ENCODE measurements around the gene TMA7.
"Not testable (repeated sequence)": the region's sequence is repeated elsewhere in the genome, so short reads cannot be mapped to it uniquely, and the experiment has no call there.

The TMA7 gene

GRCh38 chr3:48472923-48473616 lies 33.0 kb downstream of the TMA7 start:
- H3K9me3 Mint-ChIP-seq = no peaks in the 10 kb centered on the region
- H3K27me3 Mint-ChIP-seq = no peaks in the 10 kb centered on the region
- peak overlapping the region; percentile 82 for H3K4me3 Mint-ChIP-seq
- peaks cover 17% of the 10 kb centered on the region for H3K36me3 Mint-ChIP-seq (ENCODE audit: low read depth)
- peaks cover 63% of the 10 kb centered on the region for H3K4me1 Mint-ChIP-seq (ENCODE audit: low read depth)
- H3K27ac Mint-ChIP-seq = peak overlapping the region; percentile 88

GRCh38 chr3:48473617-48473952 lies 33.5 kb downstream of the TMA7 start:
- Mint-ChIP-seq H3K4me3 (peak overlapping the region; percentile 82), H3K27ac (peak overlapping the region; percentile 88), H3K9me3 (no peaks in the 10 kb centered on the region), H3K4me1 (ENCODE audit: low read depth) (peaks cover 64% of the 10 kb centered on the region), H3K36me3 (ENCODE audit: low read depth) (peaks cover 14% of the 10 kb centered on the region), H3K27me3 (no peaks in the 10 kb centered on the region)

GRCh38 chr3:48474031-48474430 lies 34.0 kb downstream of the TMA7 start:
- not testable (repeated sequence) for H3K36me3 Mint-ChIP-seq (ENCODE audit: low read depth); H3K9me3 Mint-ChIP-seq; H3K4me3 Mint-ChIP-seq; H3K27me3 Mint-ChIP-seq
- H3K27ac Mint-ChIP-seq = peak overlapping the region; percentile 88
- H3K4me1 Mint-ChIP-seq (ENCODE audit: low read depth) = peaks cover 64% of the 10 kb centered on the region

GRCh38 chr3:48474619-48475018 lies 34.6 kb downstream of the TMA7 start:
- Mint-ChIP-seq H3K27ac (peak overlapping the region; percentile 80), H3K4me1 (ENCODE audit: low read depth) (peaks cover 64% of the 10 kb centered on the region), H3K36me3 (ENCODE audit: low read depth) (peaks cover 4% of the 10 kb centered on the region), H3K4me3 (no peak overlapping the region), H3K27me3 (no peaks in the 10 kb centered on the region), H3K9me3 (no peaks in the 10 kb centered on the region)

GRCh38 chr3:48475188-48475587 lies 35.1 kb downstream of the TMA7 start:
- Mint-ChIP-seq H3K4me1 (ENCODE audit: low read depth) (peaks cover 61% of the 10 kb centered on the region), H3K27me3 (no peaks in the 10 kb centered on the region), H3K9me3 (no peaks in the 10 kb centered on the region), H3K36me3 (ENCODE audit: low read depth) (peaks cover 2% of the 10 kb centered on the region), H3K27ac (no peak overlapping the region), H3K4me3 (no peak overlapping the region)

- Mint-ChIP-seq H3K27me3 (no peaks in the 10 kb centered on the region), H3K9me3 (no peaks in the 10 kb centered on the region), H3K4me1 (ENCODE audit: low read depth) (peaks cover 57% of the 10 kb centered on the region), H3K36me3 (ENCODE audit: low read depth) (peaks cover 4% of the 10 kb centered on the region), H3K4me3 (no peak overlapping the region), H3K27ac (no peak overlapping the region)
Measured at GRCh38 chr3:48476426-48477053, 36.5 kb downstream of the TMA7 start.

GRCh38 chr3:48477959-48478520 lies 38.0 kb downstream of the TMA7 start:
- H3K27ac Mint-ChIP-seq = peak overlapping the region; percentile 95
- H3K36me3 Mint-ChIP-seq (ENCODE audit: low read depth) = peaks cover 4% of the 10 kb centered on the region
- H3K4me1 Mint-ChIP-seq (ENCODE audit: low read depth) = peaks cover 52% of the 10 kb centered on the region
- no peaks in the 10 kb centered on the region for H3K9me3 Mint-ChIP-seq
- H3K27me3 Mint-ChIP-seq = no peaks in the 10 kb centered on the region
- H3K4me3 Mint-ChIP-seq = peak overlapping the region; percentile 77

- Mint-ChIP-seq H3K4me1 (ENCODE audit: low read depth) (peaks cover 44% of the 10 kb centered on the region), H3K27ac (peak overlapping the region; percentile 95), H3K27me3 (no peaks in the 10 kb centered on the region), H3K9me3 (no peaks in the 10 kb centered on the region), H3K36me3 (ENCODE audit: low read depth) (peaks cover 4% of the 10 kb centered on the region), H3K4me3 (peak overlapping the region; percentile 77)
Measured at GRCh38 chr3:48478626-48479555, 38.8 kb downstream of the TMA7 start.

GRCh38 chr3:48480891-48481290 lies 40.8 kb downstream of the TMA7 start:
- not testable (repeated sequence) for H3K27ac Mint-ChIP-seq; H3K4me3 Mint-ChIP-seq; H3K27me3 Mint-ChIP-seq; H3K36me3 Mint-ChIP-seq (ENCODE audit: low read depth); H3K9me3 Mint-ChIP-seq
- H3K4me1 Mint-ChIP-seq (ENCODE audit: low read depth) = peaks cover 39% of the 10 kb centered on the region

- not testable (repeated sequence) for H3K4me3 Mint-ChIP-seq; H3K27ac Mint-ChIP-seq; H3K27me3 Mint-ChIP-seq; H3K9me3 Mint-ChIP-seq; H3K36me3 Mint-ChIP-seq (ENCODE audit: low read depth)
- H3K4me1 Mint-ChIP-seq (ENCODE audit: low read depth) = peaks cover 26% of the 10 kb centered on the region
Measured at GRCh38 chr3:48482822-48483221, 42.8 kb downstream of the TMA7 start.

- H3K4me3 Mint-ChIP-seq = no peak overlapping the region
- H3K36me3 Mint-ChIP-seq (ENCODE audit: low read depth) = no peaks in the 10 kb centered on the region
- H3K9me3 Mint-ChIP-seq = no peaks in the 10 kb centered on the region
- no peak overlapping the region for H3K27ac Mint-ChIP-seq
- no peaks in the 10 kb centered on the region for H3K27me3 Mint-ChIP-seq
- no peaks in the 10 kb centered on the region for H3K4me1 Mint-ChIP-seq (ENCODE audit: low read depth)
Measured at GRCh38 chr3:48486952-48487351, 46.9 kb downstream of the TMA7 start.

- no peak overlapping the region for H3K4me3 Mint-ChIP-seq
- H3K36me3 Mint-ChIP-seq (ENCODE audit: low read depth) = peaks cover 13% of the 10 kb centered on the region
- H3K4me1 Mint-ChIP-seq (ENCODE audit: low read depth) = no peaks in the 10 kb centered on the region
- H3K9me3 Mint-ChIP-seq = no peaks in the 10 kb centered on the region
- H3K27me3 Mint-ChIP-seq = no peaks in the 10 kb centered on the region
- H3K27ac Mint-ChIP-seq = peak overlapping the region; percentile 31
Measured at GRCh38 chr3:48492461-48493202, 52.6 kb downstream of the TMA7 start.

- Mint-ChIP-seq H3K9me3 (no peaks in the 10 kb centered on the region), H3K27me3 (no peaks in the 10 kb centered on the region), H3K36me3 (ENCODE audit: low read depth) (peaks cover 15% of the 10 kb centered on the region), H3K4me3 (no peak overlapping the region), H3K27ac (peak overlapping the region; percentile 31), H3K4me1 (ENCODE audit: low read depth) (no peaks in the 10 kb centered on the region)
Measured at GRCh38 chr3:48493203-48493501, 53.1 kb downstream of the TMA7 start.

All from stimulated activated naive CD8-positive, alpha-beta T cell treated with anti-CD3 and anti-CD28 coated beads, Interleukin-15, Interleukin-2, amounts not matched to agents 100 ng/mL and 50 ng/mL, for 24 hours (primary cell).